GM18867 (cell line): Measurements from ENCODE around the gene RASGEF1C.

ENCODE experiments used
- ATAC-seq: cut with Tn5 transposase; IDR thresholded peaks from one replicate; pipeline ENCODE4 v1.9.1; 2021; ENCODE audit warnings: mild to moderate bottlenecking, moderate library complexity; ENCODE audit not compliant: unreplicated experiment

RASGEF1C gene

GRCh38 chr5:180161420-180162303 is 47.3 kb downstream of the RASGEF1C start:
- ATAC-seq = no peak

GRCh38 chr5:180160789-180161188 is 48.2 kb downstream of the RASGEF1C start:
- ATAC-seq = no peak

- no peak for ATAC-seq
Observed at GRCh38 chr5:180160215-180160614, 48.8 kb downstream of the RASGEF1C start.

GRCh38 chr5:180159756-180160155 is 49.3 kb downstream of the RASGEF1C start:
- ATAC-seq = no peak

- no peak for ATAC-seq
Observed at GRCh38 chr5:180157866-180158265, 51.1 kb downstream of the RASGEF1C start.

GRCh38 chr5:180156141-180156540 is 52.9 kb downstream of the RASGEF1C start:
- no peak for ATAC-seq

GRCh38 chr5:180155365-180155926 is 53.6 kb downstream of the RASGEF1C start:
- ATAC-seq = no peak

- ATAC-seq = no peak
Observed at GRCh38 chr5:180154821-180155364, 54.1 kb downstream of the RASGEF1C start.

- no peak for ATAC-seq
Observed at GRCh38 chr5:180153991-180154390, 55.0 kb downstream of the RASGEF1C start.

GRCh38 chr5:180153099-180153498 is 55.9 kb downstream of the RASGEF1C start:
- ATAC-seq = no peak

GRCh38 chr5:180143656-180144364 is 65.2 kb downstream of the RASGEF1C start:
- ATAC-seq = no peak

GRCh38 chr5:180142824-180143610 is 66.0 kb downstream of the RASGEF1C start:
- no peak for ATAC-seq

- no peak for ATAC-seq
Observed at GRCh38 chr5:180142021-180142765, 66.8 kb downstream of the RASGEF1C start.

- no peak for ATAC-seq
Observed at GRCh38 chr5:180141068-180141660, 67.8 kb downstream of the RASGEF1C start.

GRCh38 chr5:180140571-180140970 is 68.4 kb downstream of the RASGEF1C start:
- ATAC-seq = no peak

GRCh38 chr5:180140079-180140554 is 68.9 kb downstream of the RASGEF1C start:
- ATAC-seq = no peak

GRCh38 chr5:180139731-180140055 is 69.3 kb downstream of the RASGEF1C start:
- ATAC-seq = no peak

GRCh38 chr5:180138976-180139730 is 69.9 kb downstream of the RASGEF1C start:
- ATAC-seq = no peak
